Bronchial epithelial cell (primary cell): ENCODE data around the gene RXYLT1. TPM values are rescaled to one million over a fixed set of nuclear protein-coding genes. Genes with fewer than 3 reads are reported as not detected.

Experiments
- DNase-seq: peaks from one replicate; pipeline ENCODE4 v3.0.0-alpha.2; 2010; ENCODE audit warnings: low read depth
- FAIRE-seq: peaks from 2 replicates; lab custom pipeline; 2011; peaks lifted over from hg19 to GRCh38; lab: Jason Lieb, UNC
- H3K27me3 ChIP-seq: 2 replicates; pipeline ENCODE4 v1.5.1; 2011; ENCODE audit warnings: low read length; ENCODE audit not compliant: control insufficient read depth, insufficient read depth
- H3K36me3 ChIP-seq: 2 replicates; pipeline ENCODE4 v1.5.1; 2011; ENCODE audit warnings: low read length; ENCODE audit not compliant: control insufficient read depth, insufficient read depth
- H3K4me3 ChIP-seq: 2 replicates; pipeline ENCODE4 v1.5.1; 2011; ENCODE audit warnings: mild to moderate bottlenecking, low read depth, low read length, control low read depth
- total RNA-seq: library from RNA; depleted of rRNA; stranded (reverse); fragments of >200 nt; gene quantifications from 2 replicates; pipeline ENCODE4 v1.2.1, GENCODE V29; 2014
- TF ChIP-seq, protein P1 (sequence below): IDR thresholded peaks from 2 replicates; pipeline ENCODE4 v1.5.1; 2011; ENCODE audit warnings: mild to moderate bottlenecking, moderate library complexity, low read length, control low read depth, inconsistent platforms; ENCODE audit not compliant: insufficient read depth, severe bottlenecking

The RXYLT1 gene
- total RNA-seq, 1 donor from 2014 or later, result 18.7 TPM

DNA sequence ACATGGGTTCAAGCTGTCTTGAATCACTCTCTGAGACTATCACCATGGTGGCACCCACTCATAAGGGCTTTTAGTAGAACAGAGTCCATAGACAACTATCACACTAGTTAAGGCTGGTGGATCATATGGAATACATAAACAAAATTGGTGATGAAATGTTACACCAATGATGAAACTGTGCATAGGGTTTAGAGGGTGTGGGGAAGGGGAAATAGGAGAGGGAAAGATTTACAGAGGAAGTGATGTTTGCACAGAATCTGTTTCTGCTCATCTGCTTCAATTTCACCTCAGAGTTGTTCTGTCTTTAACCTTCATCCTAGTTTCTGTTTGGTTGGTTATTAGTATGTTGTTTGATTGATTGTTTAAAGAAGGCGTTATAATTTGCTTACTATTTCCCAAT lies 2.4 kb upstream of the RXYLT1 start:
- no peak for DNase-seq
- TF ChIP-seq, protein P1, sequence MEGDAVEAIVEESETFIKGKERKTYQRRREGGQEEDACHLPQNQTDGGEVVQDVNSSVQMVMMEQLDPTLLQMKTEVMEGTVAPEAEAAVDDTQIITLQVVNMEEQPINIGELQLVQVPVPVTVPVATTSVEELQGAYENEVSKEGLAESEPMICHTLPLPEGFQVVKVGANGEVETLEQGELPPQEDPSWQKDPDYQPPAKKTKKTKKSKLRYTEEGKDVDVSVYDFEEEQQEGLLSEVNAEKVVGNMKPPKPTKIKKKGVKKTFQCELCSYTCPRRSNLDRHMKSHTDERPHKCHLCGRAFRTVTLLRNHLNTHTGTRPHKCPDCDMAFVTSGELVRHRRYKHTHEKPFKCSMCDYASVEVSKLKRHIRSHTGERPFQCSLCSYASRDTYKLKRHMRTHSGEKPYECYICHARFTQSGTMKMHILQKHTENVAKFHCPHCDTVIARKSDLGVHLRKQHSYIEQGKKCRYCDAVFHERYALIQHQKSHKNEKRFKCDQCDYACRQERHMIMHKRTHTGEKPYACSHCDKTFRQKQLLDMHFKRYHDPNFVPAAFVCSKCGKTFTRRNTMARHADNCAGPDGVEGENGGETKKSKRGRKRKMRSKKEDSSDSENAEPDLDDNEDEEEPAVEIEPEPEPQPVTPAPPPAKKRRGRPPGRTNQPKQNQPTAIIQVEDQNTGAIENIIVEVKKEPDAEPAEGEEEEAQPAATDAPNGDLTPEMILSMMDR, result no peak
- no peaks in the 10 kb centered on the region for H3K36me3 ChIP-seq
- H3K27me3 ChIP-seq, result no peaks in the 10 kb centered on the region
- H3K4me3 ChIP-seq, result no peak overlapping the region
- FAIRE-seq, result no peak

DNA sequence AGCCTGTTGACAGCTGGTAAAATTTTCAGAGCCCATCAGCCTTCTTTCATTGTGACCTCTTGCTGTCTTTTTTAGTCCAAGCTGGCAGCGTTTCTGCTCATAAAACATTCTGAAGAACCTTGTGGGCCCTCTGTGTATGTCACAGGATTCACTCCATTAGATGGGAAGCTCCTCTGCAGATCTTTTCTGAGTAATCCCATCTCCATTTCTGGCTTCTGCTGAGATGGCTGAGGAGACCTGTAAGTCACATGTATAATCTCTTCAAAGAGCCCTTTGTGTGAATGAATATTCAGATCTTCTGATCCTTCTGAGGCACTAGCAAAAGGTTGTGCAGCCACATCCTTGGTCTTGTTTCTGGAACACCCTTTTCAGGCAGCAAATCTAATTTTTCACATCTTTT lies 2.8 kb downstream of the RXYLT1 start:
- TF ChIP-seq, protein P1, result no peak
- H3K4me3 ChIP-seq, result no peak overlapping the region
- H3K36me3 ChIP-seq, result no peaks in the 10 kb centered on the region
- FAIRE-seq, result no peak
- no peak for DNase-seq
- H3K27me3 ChIP-seq, result no peaks in the 10 kb centered on the region

DNA sequence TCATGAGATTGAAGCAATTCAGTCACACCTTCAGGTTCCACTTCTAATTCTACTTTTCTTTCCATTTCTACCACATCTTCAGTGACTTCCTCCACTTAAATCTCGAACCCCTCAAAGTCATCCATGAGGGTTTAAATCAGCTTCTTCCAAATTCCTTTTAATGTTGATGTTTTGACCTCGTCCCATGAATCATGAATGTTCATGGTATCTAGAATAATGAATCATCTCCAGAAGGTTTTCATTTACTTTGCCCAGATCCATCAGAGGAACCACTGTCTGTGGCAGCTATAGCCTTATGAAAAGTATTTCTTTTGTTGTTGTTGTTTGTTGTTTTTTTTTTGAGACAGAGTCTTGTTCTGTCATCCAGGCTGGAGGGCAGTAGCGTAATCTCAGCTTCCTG lies 7.6 kb downstream of the RXYLT1 start:
- no peaks in the 10 kb centered on the region for H3K36me3 ChIP-seq
- DNase-seq (no peak), FAIRE-seq (no peak)
- H3K4me3 ChIP-seq, result no peak overlapping the region
- TF ChIP-seq, protein P1, result no peak
- no peaks in the 10 kb centered on the region for H3K27me3 ChIP-seq

GRCh38 chr12:63790608-63790945 lies 10.9 kb downstream of the RXYLT1 start:
- FAIRE-seq (no peak), DNase-seq (no peak)
- H3K4me3 ChIP-seq, result no peak overlapping the region
- TF ChIP-seq, protein P1, result no peak
- no peaks in the 10 kb centered on the region for H3K36me3 ChIP-seq
- no peaks in the 10 kb centered on the region for H3K27me3 ChIP-seq

GRCh38 chr12:63792338-63792737 lies 12.6 kb downstream of the RXYLT1 start:
- Histone ChIP-seq H3K27me3 (no peaks in the 10 kb centered on the region), H3K4me3 (no peak overlapping the region), H3K36me3 (no peaks in the 10 kb centered on the region)
- TF ChIP-seq, protein P1, result no peak
- no peak for DNase-seq
- no peak for FAIRE-seq

DNA sequence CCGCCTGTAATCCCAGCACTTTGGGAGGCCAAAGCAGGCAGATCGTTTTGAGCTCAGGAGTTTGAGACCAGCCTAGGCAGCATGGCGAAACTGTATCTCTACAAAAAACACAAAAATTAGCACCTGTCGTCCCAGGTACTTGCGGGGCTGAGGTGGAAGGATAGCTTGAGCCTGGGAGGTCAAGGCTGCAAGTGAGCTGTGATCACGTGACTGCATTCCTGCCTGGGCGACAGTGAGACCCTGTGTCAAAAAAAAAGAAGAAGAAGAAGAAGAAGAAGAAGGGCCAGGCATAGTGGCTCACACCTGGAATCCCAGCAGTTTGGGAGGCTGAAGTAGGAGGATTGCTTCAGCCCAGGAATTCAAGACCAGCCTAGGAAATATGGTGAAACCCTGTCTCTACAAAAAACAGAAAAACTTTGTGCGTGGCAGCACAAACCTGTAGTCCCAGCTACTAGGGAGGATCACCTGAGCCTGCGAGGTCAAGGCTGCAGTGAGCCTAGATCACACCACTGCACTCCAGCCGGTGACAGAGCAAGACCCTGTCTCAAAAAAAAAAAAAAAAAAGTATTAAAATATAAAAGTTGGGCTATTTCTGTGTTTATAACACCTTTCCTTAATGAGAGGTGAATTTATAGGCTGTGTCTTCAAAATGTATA lies 15.5 kb downstream of the RXYLT1 start:
- Histone ChIP-seq H3K4me3 (no peak overlapping the region), H3K27me3 (no peaks in the 10 kb centered on the region), H3K36me3 (no peaks in the 10 kb centered on the region)
- FAIRE-seq, result no peak
- TF ChIP-seq, protein P1, result no peak
- DNase-seq, result no peak
